ENCODE data around the gene GRHPR. TPM values are rescaled to one million over a fixed set of nuclear protein-coding genes. Genes with fewer than 3 reads are reported as not detected.

GRHPR gene
- total RNA-seq, 4 donors from 2014 or later: 79.5 to 157 (median 126) TPM

DNA sequence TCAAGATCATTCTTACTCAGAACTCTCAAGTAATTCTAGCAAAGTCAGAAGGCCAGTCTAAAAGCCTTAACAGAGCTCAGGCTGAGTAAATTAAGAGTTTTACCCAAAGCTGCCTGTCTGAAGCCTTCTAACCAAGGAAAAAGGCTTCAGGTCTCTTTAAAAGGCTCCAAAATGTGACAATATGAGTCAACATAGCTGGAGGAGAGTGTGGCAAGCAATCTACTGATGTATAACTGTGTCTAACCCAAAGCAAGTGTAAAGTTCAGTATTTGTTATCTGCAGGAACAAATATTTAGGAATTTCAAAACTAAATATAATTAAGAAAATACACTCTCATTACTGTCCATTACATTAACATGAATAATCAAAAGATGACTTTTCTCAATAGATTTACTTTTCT is 31.7 kb downstream of the GRHPR start:
- Histone ChIP-seq H3K9me3 (no peaks in the 10 kb centered on the region), H3K4me3 (replicated peaks in 1 of 3) (no peak overlapping the region), H3K27ac (peak overlapping the region in 1 of 3 donors; percentile 31), H3K27me3 (no peaks in the 10 kb centered on the region), H3K36me3 (peaks cover 0 to 4% of the 10 kb centered on the region in 2 donors), H3K4me1 (peaks cover 39 to 45% of the 10 kb centered on the region in 2 donors)
- intact Hi-C loops (cut with DNase I): no loop called here
- DNase-seq: no peak
- no peak for TF ChIP-seq POLR2A (IDR thresholded peaks at IDR 0.05)
- TF ChIP-seq, protein P1, sequence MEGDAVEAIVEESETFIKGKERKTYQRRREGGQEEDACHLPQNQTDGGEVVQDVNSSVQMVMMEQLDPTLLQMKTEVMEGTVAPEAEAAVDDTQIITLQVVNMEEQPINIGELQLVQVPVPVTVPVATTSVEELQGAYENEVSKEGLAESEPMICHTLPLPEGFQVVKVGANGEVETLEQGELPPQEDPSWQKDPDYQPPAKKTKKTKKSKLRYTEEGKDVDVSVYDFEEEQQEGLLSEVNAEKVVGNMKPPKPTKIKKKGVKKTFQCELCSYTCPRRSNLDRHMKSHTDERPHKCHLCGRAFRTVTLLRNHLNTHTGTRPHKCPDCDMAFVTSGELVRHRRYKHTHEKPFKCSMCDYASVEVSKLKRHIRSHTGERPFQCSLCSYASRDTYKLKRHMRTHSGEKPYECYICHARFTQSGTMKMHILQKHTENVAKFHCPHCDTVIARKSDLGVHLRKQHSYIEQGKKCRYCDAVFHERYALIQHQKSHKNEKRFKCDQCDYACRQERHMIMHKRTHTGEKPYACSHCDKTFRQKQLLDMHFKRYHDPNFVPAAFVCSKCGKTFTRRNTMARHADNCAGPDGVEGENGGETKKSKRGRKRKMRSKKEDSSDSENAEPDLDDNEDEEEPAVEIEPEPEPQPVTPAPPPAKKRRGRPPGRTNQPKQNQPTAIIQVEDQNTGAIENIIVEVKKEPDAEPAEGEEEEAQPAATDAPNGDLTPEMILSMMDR (IDR thresholded peaks at IDR 0.05): no peak

DNA sequence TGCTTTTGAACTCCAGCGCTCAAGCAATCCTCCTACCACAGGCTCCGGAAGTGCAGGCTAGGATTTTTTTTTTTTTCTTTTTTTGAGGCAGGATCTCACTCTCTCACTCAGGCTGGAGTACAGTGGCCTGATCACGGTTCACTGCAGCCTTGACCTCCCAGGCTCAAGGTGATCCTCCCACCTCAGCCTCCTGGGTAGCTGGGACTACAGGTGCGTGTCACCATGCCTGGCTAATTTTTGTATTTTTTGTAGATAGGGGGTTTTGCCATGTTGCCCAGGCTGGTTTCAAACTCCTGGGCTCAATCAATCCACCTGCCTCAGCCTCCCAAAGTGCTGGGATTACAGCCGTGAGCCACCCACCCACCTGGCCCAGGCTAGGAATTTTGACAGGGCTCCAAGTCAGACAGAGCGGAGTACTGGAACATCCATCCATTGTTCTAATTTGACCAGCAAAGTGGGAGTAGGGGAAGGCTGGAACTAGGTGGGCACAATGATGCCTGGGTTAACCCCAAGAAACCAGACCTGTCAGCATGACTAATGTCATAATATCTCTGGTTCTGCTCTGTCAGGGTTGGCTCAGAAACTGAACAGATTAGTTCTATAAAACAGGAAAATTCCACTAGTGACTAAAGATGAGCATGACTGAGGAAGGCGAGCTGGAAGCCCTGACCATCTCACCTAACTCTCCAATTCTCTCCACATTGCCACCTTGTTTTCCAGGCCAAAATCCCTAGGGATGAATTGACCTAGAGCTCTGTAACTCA is 33.6 kb downstream of the GRHPR start:
- 82 to 85% methylated on average over 7 of the region's 7 CpGs for WGBS, 2 donors
- no peak overlapping the region for H3K27ac ChIP-seq
- no peak for DNase-seq
- H3K9me3 ChIP-seq: no peaks in the 10 kb centered on the region
- H3K4me3 ChIP-seq (replicated peaks in 1 of 3): no peak overlapping the region
- TF ChIP-seq, protein P1 (IDR thresholded peaks at IDR 0.05): no peak
- no peak for TF ChIP-seq POLR2A (IDR thresholded peaks at IDR 0.05)
- peaks cover 0 to 4% of the 10 kb centered on the region in 2 donors for H3K36me3 ChIP-seq
- peaks cover 39 to 47% of the 10 kb centered on the region in 2 donors for H3K4me1 ChIP-seq
- intact Hi-C loops (cut with DNase I): no loop called here
- no peaks in the 10 kb centered on the region for H3K27me3 ChIP-seq

DNA sequence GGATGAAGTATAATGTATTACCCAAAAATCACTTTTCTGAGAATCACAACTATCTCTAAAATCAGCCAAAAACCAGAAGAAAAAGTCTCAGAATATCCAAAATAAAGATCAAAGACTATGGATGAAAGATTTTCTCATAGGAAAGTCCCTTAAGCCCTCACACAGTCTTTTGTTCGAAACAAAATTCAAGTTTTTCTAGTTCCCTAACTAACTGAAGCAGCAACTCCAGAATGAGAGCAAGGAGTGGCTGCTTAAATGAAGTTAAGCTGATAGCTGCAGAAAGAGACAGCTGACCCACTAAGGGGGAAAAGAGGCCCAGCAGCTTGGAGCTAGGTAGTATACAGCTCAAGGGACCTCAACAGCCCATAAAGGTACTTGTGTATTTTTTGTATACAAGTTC is 34.3 kb downstream of the GRHPR start:
- Histone ChIP-seq H3K9me3 (no peaks in the 10 kb centered on the region), H3K27ac (no peak overlapping the region), H3K4me3 (replicated peaks in 1 of 3) (no peak overlapping the region), H3K4me1 (peaks cover 39 to 48% of the 10 kb centered on the region in 2 donors), H3K36me3 (peaks cover 0 to 4% of the 10 kb centered on the region in 2 donors), H3K27me3 (no peaks in the 10 kb centered on the region)
- DNase-seq: no peak
- TF ChIP-seq, protein P1 (IDR thresholded peaks at IDR 0.05): no peak
- WGBS, 2 donors: 44 to 45% methylated on average over 1 of the region's 1 CpG
- intact Hi-C loops (cut with DNase I): no loop called here

DNA sequence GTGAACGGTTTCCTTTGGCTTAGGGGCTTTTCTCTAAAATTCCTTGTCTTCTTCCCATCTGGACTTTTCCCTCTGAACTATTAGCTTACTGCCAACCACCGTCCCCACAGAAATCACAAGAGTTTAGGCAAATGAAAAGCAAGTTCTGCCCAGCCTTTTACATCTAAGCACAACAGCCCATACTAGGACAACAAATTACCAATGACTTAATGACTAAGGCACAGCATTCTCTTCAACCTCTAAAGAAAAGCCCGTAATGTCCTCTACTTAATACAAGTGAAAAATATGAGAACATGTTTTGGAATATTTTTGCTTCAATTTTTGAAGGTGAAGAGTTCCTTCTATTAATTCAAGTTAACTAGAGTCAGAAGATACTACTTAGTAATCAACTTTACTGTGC is 41.5 kb downstream of the GRHPR start:
- DNase-seq: no peak
- Histone ChIP-seq H3K27me3 (no peaks in the 10 kb centered on the region), H3K4me1 (peaks cover 20 to 24% of the 10 kb centered on the region in 2 donors), H3K4me3 (replicated peaks in 1 of 3) (peak overlapping the region; percentile 34 to 97 (median 75)), H3K36me3 (no peaks in the 10 kb centered on the region), H3K27ac (peak overlapping the region; percentile 87 to 98 (median 98)), H3K9me3 (no peaks in the 10 kb centered on the region)
- intact Hi-C loops (cut with DNase I): loop anchor here (5.0 kb wide), 1 partner anchor 42 kb away; the partner anchor contains the start of gene GRHPR
- TF ChIP-seq, protein P1 (IDR thresholded peaks at IDR 0.05): no peak
- TF ChIP-seq POLR2A (IDR thresholded peaks at IDR 0.05): no peak
- WGBS, 2 donors: 23 to 32% methylated on average over 3 of the region's 3 CpGs
